ENCODE data around the gene HOXA11. TPM values are rescaled to one million over a fixed set of nuclear protein-coding genes. Genes with fewer than 3 reads are reported as not detected.

The HOXA11 gene
- total RNA-seq, 1 experiment from 2014 or later, result 26.6 TPM

DNA sequence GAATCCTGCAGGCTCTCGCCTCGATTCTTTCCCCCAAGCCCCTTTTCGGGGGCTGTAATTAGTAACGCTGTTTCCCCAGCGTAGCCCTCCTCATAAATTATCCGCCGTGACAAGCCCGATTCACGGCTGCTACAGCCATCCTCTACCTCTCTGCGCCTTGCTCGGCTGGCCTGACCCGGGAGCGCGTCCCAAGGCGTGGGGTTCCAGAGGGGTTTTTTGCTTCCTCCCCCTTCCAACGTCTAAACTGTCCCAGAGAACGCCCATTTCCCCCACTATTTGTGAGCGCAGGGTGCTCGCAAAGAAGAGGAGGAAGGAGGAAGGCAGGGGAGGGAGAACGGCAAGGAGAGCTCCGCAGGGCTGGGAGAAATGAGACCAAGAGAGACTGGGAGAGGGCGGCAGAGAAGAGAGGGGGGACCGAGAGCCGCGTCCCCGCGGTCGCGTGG lies 42.4 kb downstream of the HOXA11 start:
- Histone ChIP-seq H4K20me1 (ENCODE audit: low read length) (no peaks in the 10 kb centered on the region), H3K4me3 (ENCODE audit: low read length) (no peak overlapping the region), H3K9me3 (ENCODE audit: low read length) (no peaks in the 10 kb centered on the region), H3K4me1 (ENCODE audit: insufficient read depth, low read length) (peaks cover 9% of the 10 kb centered on the region), H3K9me2 (replicated peaks; ENCODE audit: low read length) (no peaks in the 10 kb centered on the region), H3K9ac (ENCODE audit: low read length) (no peak overlapping the region), H3K4me2 (ENCODE audit: low read length) (no peak overlapping the region), H3K79me2 (ENCODE audit: low read length) (peaks cover 17% of the 10 kb centered on the region), H3F3A (ENCODE audit: low read length, unreplicated experiment) (no peaks in the 10 kb centered on the region), H3K36me3 (ENCODE audit: low read depth, low read length) (peaks cover 13% of the 10 kb centered on the region; the same call in 1 of the 2 replicates), H2AFZ (ENCODE audit: low read length) (no peak overlapping the region), H3K27ac (ENCODE audit: low read length) (no peak overlapping the region), H3K27me3 (ENCODE audit: low read length) (no peaks in the 10 kb centered on the region)
- ATAC-seq (no peak), DNase-seq (no peak)
- POLR2A ChIA-PET (ENCODE audit: unreplicated experiment), result no interaction called here
- TF ChIP-seq EZH2 (IDR thresholded peaks at IDR 0.05; ENCODE audit: low read length, unreplicated experiment), result no peak
- TF ChIP-seq EZH2phosphoT487 (IDR thresholded peaks at IDR 0.05; ENCODE audit: borderline replicate concordance, low read length), result no peak
- TF ChIP-seq, protein P1, sequence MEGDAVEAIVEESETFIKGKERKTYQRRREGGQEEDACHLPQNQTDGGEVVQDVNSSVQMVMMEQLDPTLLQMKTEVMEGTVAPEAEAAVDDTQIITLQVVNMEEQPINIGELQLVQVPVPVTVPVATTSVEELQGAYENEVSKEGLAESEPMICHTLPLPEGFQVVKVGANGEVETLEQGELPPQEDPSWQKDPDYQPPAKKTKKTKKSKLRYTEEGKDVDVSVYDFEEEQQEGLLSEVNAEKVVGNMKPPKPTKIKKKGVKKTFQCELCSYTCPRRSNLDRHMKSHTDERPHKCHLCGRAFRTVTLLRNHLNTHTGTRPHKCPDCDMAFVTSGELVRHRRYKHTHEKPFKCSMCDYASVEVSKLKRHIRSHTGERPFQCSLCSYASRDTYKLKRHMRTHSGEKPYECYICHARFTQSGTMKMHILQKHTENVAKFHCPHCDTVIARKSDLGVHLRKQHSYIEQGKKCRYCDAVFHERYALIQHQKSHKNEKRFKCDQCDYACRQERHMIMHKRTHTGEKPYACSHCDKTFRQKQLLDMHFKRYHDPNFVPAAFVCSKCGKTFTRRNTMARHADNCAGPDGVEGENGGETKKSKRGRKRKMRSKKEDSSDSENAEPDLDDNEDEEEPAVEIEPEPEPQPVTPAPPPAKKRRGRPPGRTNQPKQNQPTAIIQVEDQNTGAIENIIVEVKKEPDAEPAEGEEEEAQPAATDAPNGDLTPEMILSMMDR (conservative IDR thresholded peaks at IDR 0.05; ENCODE audit: low read depth, low read length), result no peak
- CTCF ChIA-PET, result no interaction called here
- no TSS peak for BruUV-seq (replicated peaks)
- intact Hi-C loops (cut with micrococcal nuclease), result no loop called here

DNA sequence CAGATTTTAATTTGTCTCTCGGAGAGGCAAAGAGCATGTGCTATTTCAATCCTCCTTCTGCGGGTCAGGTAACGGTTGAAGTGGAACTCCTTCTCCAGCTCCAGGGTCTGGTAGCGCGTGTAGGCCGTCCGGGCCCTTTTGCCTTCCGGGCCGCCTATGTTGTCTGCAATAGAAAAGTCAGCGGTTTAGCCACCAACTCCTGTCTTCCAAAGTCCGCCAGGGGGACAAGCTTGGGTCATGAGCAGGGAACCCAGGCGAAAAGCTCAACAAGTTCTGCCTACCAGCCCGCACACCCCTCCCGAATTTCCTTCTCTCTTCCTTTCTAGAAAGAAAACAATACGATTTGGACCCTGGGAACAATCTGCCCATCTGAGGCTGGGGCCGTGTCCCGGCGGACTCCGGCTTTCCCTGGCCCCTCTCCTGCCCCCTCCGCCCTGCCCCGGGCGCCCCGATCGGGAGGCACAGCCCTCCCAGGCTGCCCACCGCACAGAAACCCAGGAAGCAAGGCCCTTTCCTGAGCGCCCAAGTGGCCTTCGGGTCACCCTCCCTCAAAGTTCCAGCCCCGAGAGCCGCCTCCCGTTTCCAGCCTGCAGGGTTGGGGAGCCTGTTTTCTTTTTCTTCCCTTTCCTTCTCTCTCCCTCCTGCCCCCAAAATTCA lies 43.0 kb downstream of the HOXA11 start:
- TF ChIP-seq EZH2 (IDR thresholded peaks at IDR 0.05; ENCODE audit: low read length, unreplicated experiment) (no peak), EZH2phosphoT487 (IDR thresholded peaks at IDR 0.05; ENCODE audit: borderline replicate concordance, low read length) (no peak)
- TF ChIP-seq, protein P1 (conservative IDR thresholded peaks at IDR 0.05; ENCODE audit: low read depth, low read length), result no peak
- ATAC-seq (no peak), DNase-seq (no peak)
- Histone ChIP-seq H3K9me3 (ENCODE audit: low read length) (no peaks in the 10 kb centered on the region), H3K27ac (ENCODE audit: low read length) (no peak overlapping the region), H2AFZ (ENCODE audit: low read length) (no peak overlapping the region), H4K20me1 (ENCODE audit: low read length) (no peaks in the 10 kb centered on the region), H3K4me2 (ENCODE audit: low read length) (no peak overlapping the region), H3K4me1 (ENCODE audit: insufficient read depth, low read length) (peaks cover 3% of the 10 kb centered on the region; the same call in 1 of the 2 replicates), H3K9ac (ENCODE audit: low read length) (no peak overlapping the region), H3K4me3 (ENCODE audit: low read length) (no peak overlapping the region), H3K9me2 (replicated peaks; ENCODE audit: low read length) (no peaks in the 10 kb centered on the region), H3F3A (ENCODE audit: low read length, unreplicated experiment) (no peaks in the 10 kb centered on the region), H3K79me2 (ENCODE audit: low read length) (peaks cover 12% of the 10 kb centered on the region), H3K36me3 (ENCODE audit: low read depth, low read length) (peaks cover 13% of the 10 kb centered on the region; the same call in 1 of the 2 replicates), H3K27me3 (ENCODE audit: low read length) (no peaks in the 10 kb centered on the region)
- CTCF ChIA-PET, result no interaction called here
- no TSS peak for BruUV-seq (replicated peaks)
- POLR2A ChIA-PET (ENCODE audit: unreplicated experiment), result no interaction called here
- intact Hi-C loops (cut with micrococcal nuclease), result no loop called here

Measured in PC-3 (cell line).